Breast epithelium (tissue), 3 donors: ENCODE results near the gene SMCO3.

Experiments
- CTCF ChIP-seq, 3 donors: fragments of 450-650 bp; IDR thresholded peaks; one replicate each; pipeline ENCODE4 v1.5.1; 2016 to 2017; ENCODE audit warnings: antibody characterized with exemption in 3 of 3, mild to moderate bottlenecking in 3 of 3, moderate library complexity in 3 of 3
- POLR2A ChIP-seq: fragments of 450-650 bp; IDR thresholded peaks from one replicate; pipeline ENCODE4 v1.6.1; 2016; ENCODE audit warnings: antibody characterized with exemption, mild to moderate bottlenecking, moderate library complexity
- POLR2AphosphoS5 ChIP-seq, 3 donors: sonication (generic); formaldehyde crosslinking; IDR thresholded peaks; one replicate each; pipeline ENCODE4 v1.6.1; 2017; ENCODE audit warnings: antibody characterized with exemption in 3 of 3

GRCh38 chr12:14803830-14804160, 10.2 kb downstream of the SMCO3 start:
- TF ChIP-seq POLR2AphosphoS5 (IDR thresholded peaks at IDR 0.05) (no peak), CTCF (IDR thresholded peaks at IDR 0.05) (no peak), POLR2A (no peak)
